H1 (cell line): ENCODE data around the gene TTL. TPM values are rescaled to one million over a fixed set of nuclear protein-coding genes. Genes with fewer than 3 reads are reported as not detected.

Experiments
- SIN3A ChIP-seq, 2 experiments: IDR thresholded peaks in 1 of 2; conservative IDR thresholded peaks in 1 of 2; 2 replicates each; pipeline ENCODE4 v1.6.1; 2011 to 2012; ENCODE audit warnings: low read length in 2 of 2, improper control_type of control experiment in 1 of 2, low read depth in 1 of 2, mild to moderate bottlenecking in 1 of 2
- polyA plus RNA-seq, 7 experiments: library from polyadenylated mRNA; depleted of rRNA in 3 of 7; stranded (reverse) in 5 of 7; unstranded in 2 of 7; fragments of >200 nt in 5 of 7; fragments of 200-250 nt in 2 of 7; gene quantifications; 1 replicate in 5 of 7; 2 replicates in 1 of 7; 4 replicates in 1 of 7; pipeline versions ENCODE4 v1.2.1 to v1.2.3, GENCODE V29; 2011 to 2013; ENCODE audit warnings: missing spikeins in 2 of 7, mixed read lengths in 2 of 7
- total RNA-seq: library from RNA; stranded (reverse); fragmentation: NEBNext Ultra II Directional; extraction: Animal tissue kit (Norgen Biotek cat#: 25700); gene quantifications from 2 replicates; pipeline ENCODE4 v1.2.1, GENCODE V29; 2021

Gene TTL
- total and polyA plus RNA-seq, 2 of the 8 experiments (the other 6 are each of a cell fraction or from before 2014, with no cell fraction given): 17.5 to 57.1 TPM

DNA sequence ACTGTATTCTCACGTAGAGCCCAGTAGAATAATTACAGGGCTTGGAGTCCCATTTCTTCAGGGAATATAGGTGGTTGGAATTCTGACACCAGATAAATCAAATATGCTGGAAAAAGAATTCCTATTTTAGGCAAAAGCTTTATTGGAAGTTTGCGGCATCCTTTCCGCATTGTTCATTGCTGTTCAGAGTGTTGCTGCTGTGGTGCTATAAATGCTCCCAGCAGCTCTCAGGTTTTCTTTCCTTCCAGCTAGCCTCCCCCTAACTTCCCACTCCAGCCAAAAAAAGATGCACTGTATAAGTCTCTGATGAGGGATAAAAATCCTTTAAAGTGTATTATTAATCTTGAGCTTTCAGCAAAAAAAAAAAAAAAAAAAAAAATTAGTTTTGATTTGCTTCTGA, 34.8 kb downstream of the TTL start (continued):
- no peak for TF ChIP-seq SIN3A (conservative IDR thresholded peaks at IDR 0.05 in 1 of 2, IDR thresholded peaks at IDR 0.05 in 1 of 2; ENCODE audit: low read depth in 1 of 2, low read length in 2 of 2)
